Measurements from ENCODE around the gene ZSCAN9.

- TF ChIP-seq TAF1 (IDR thresholded peaks at IDR 0.05; ENCODE audit: low read depth) = no peak
- no peak for TF ChIP-seq REST (IDR thresholded peaks at IDR 0.05; ENCODE audit: low read depth)
- no peak for TF ChIP-seq FOXM1 (IDR thresholded peaks at IDR 0.05; ENCODE audit: borderline replicate concordance, low read depth)
- no peak for TF ChIP-seq RAD21 (IDR thresholded peaks at IDR 0.05; ENCODE audit: low read depth)
- TF ChIP-seq EGR1 (IDR thresholded peaks at IDR 0.05) = no peak
- TF ChIP-seq YY1 (IDR thresholded peaks at IDR 0.05; ENCODE audit: low read depth) = no peak
- TF ChIP-seq EP300 (IDR thresholded peaks at IDR 0.05; ENCODE audit: borderline replicate concordance) = no peak
- no peak for TF ChIP-seq CREB1 (IDR thresholded peaks at IDR 0.05; ENCODE audit: low read depth)
- TF ChIP-seq CEBPB (IDR thresholded peaks at IDR 0.05) = no peak
- no peak for TF ChIP-seq TEAD4 (IDR thresholded peaks at IDR 0.05)
- TF ChIP-seq MAX (IDR thresholded peaks at IDR 0.05) = no peak
Measured at GRCh38 chr6:28176373-28176772, 48.7 kb upstream of the ZSCAN9 start.

Measured in Ishikawa (cell line).